Astrocyte (in vitro differentiated cells and primary cell): Measurements from ENCODE around the gene ARHGAP28.

Source experiments
- CTCF ChIP-seq: IDR thresholded peaks from 2 replicates; pipeline ENCODE4 v1.5.1; 2011; ENCODE audit warnings: low read depth, mild to moderate bottlenecking, inconsistent platforms, low read length, moderate library complexity; ENCODE audit not compliant: insufficient read depth
- EZH2 ChIP-seq: IDR thresholded peaks from 2 replicates; pipeline ENCODE4 v1.6.1; 2012; ENCODE audit warnings: mild to moderate bottlenecking, low read length, inconsistent platforms; ENCODE audit not compliant: insufficient read depth

DNA sequence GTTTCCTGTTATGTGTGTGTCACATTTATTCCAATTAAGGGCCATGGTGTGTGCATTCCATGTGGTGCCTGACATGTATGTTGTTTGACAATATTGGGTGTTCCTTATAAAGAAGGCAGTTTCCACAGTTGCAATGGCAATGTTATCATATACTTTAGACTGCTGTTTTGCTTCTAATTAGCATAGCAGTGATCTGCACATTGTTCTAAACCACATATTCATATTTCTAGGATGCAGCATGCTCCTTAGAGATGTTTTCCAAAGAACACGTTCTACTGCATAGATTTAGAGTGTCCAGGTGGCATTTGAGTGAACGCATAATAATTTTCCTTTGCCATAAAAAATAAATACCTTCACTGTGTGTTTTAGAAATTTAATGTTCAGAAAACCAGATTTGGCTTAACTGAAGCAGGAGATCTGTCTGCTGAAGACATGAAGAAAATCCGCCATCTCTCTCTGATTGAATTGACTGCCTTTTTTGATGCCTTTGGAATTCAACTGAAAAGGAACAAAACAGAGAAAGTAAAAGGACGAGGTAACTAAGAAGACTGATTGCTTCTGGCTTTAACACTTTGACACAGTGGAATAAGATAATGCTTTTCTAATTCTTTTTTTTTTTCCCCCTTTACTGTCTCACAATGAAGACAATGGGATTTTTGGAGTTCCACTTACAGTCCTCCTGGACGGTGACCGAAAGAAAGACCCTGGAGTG lies 143.7 kb downstream of the ARHGAP28 start:
- TF ChIP-seq CTCF = no peak
- no peak for TF ChIP-seq EZH2
